ENCODE data around the gene GPR15. TPM values are rescaled to one million over a fixed set of nuclear protein-coding genes. Genes with fewer than 3 reads are reported as not detected.

The GPR15 gene
- total RNA-seq, 2 donors from 2014 or later = not detected

DNA sequence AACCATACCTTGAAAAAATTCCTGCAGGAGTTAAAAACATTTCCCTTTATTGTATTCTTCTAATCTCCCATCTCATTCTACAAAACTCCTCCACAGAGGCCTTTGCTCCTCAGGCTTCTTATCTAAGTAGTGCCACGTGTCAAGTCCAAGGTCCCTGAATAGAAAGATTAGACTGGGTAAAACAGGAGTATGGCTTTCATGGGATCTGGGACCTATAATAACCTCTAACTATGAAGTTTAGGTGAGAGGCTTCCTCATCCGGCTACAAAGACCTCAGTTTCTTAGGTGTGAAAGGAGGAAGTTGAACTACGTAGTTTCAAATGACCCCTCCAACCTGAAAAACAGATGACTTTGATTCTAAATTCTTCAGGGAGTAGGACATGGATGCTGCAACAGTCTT is 20.0 kb downstream of the GPR15 start:
- Histone ChIP-seq H3K4me1 (ENCODE audit: control insufficient read depth, insufficient read depth, low read length) (peaks cover 2% of the 10 kb centered on the region), H3K9me3 (ENCODE audit: control insufficient read depth, low read length) (no peaks in the 10 kb centered on the region), H3K4me3 (ENCODE audit: low read length) (no peak overlapping the region), H3K36me3 (ENCODE audit: control insufficient read depth, insufficient read depth, low read length) (no peaks in the 10 kb centered on the region), H3K27me3 (ENCODE audit: control insufficient read depth, insufficient read depth, low read length, poor library complexity, severe bottlenecking) (no peaks in the 10 kb centered on the region), H3K27ac (ENCODE audit: low read depth, low read length) (no peak overlapping the region), H3K9ac (ENCODE audit: extremely low read depth, low read length, poor library complexity, severe bottlenecking) (no peak overlapping the region)
- no peak overlapping the region for H3K27ac Mint-ChIP-seq
- WGBS, 2 experiments (ENCODE audit: insufficient coverage in 1 of 2, insufficient read length in 1 of 2) = 93 to 95% methylated on average over 2 to 3 of the region's 3 CpGs
- TF ChIP-seq, protein P1, sequence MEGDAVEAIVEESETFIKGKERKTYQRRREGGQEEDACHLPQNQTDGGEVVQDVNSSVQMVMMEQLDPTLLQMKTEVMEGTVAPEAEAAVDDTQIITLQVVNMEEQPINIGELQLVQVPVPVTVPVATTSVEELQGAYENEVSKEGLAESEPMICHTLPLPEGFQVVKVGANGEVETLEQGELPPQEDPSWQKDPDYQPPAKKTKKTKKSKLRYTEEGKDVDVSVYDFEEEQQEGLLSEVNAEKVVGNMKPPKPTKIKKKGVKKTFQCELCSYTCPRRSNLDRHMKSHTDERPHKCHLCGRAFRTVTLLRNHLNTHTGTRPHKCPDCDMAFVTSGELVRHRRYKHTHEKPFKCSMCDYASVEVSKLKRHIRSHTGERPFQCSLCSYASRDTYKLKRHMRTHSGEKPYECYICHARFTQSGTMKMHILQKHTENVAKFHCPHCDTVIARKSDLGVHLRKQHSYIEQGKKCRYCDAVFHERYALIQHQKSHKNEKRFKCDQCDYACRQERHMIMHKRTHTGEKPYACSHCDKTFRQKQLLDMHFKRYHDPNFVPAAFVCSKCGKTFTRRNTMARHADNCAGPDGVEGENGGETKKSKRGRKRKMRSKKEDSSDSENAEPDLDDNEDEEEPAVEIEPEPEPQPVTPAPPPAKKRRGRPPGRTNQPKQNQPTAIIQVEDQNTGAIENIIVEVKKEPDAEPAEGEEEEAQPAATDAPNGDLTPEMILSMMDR (conservative IDR thresholded peaks at IDR 0.05) = no peak
- H3K4me3 Mint-ChIP-seq = no peak overlapping the region
- H3K4me1 Mint-ChIP-seq = peaks cover 10% of the 10 kb centered on the region
- H3K9me3 Mint-ChIP-seq = no peaks in the 10 kb centered on the region
- H3K36me3 Mint-ChIP-seq (ENCODE audit: low read depth) = no peaks in the 10 kb centered on the region
- peaks cover 2% of the 10 kb centered on the region for H3K27me3 Mint-ChIP-seq (ENCODE audit: insufficient read depth)
- DNase-seq = no peak

DNA sequence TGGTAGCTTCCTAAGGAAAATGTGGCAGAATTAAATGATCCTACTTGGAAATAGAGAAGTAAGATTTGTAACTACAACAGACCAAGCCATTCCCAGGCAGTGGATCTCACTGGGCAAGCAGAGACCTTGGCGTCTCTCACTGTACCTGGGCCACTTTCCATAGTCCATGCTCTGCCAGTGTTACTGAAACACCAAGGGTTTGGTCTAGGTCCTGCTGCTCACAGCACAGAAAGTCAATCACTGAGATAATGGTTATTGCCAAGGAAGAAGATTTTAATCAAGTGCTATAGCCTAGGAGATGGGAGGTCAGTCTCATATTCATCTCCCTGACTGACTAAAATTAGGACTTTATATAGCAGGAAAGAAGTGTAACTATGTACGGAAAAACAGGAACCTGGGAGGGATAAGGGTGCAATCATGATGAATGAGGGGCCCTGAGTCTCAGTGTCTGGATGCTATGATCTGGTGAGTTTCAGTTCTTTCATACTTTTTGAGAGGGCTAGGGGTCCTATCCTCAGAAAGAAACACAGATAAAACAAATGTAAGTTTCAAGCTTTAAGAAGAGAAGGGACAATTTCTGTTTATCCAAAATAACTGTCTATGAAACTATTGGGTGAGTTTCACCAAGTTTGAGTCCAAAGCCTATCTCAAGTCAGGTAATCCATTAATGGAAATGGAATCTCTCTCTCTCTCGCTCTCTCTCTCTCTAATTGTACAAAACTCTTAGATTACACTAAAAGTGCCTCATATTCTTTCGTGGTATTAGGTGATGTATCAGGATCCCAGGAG is 20.6 kb downstream of the GPR15 start:
- Mint-ChIP-seq H3K4me1 (peaks cover 12% of the 10 kb centered on the region), H3K27me3 (ENCODE audit: insufficient read depth) (peaks cover 2% of the 10 kb centered on the region), H3K9me3 (no peaks in the 10 kb centered on the region), H3K4me3 (no peak overlapping the region), H3K27ac (no peak overlapping the region), H3K36me3 (ENCODE audit: low read depth) (no peaks in the 10 kb centered on the region)
- H3K4me1 ChIP-seq (ENCODE audit: control insufficient read depth, insufficient read depth, low read length) = peaks cover 2% of the 10 kb centered on the region
- H3K9me3 ChIP-seq (ENCODE audit: control insufficient read depth, low read length) = no peaks in the 10 kb centered on the region
- H3K27ac ChIP-seq (ENCODE audit: low read depth, low read length) = no peak overlapping the region
- 83 to 90% methylated on average over 2 to 4 of the region's 4 CpGs for WGBS, 2 experiments (ENCODE audit: insufficient coverage in 1 of 2, insufficient read length in 1 of 2)
- no peak overlapping the region for H3K4me3 ChIP-seq (ENCODE audit: low read length)
- H3K9ac ChIP-seq (ENCODE audit: extremely low read depth, low read length, poor library complexity, severe bottlenecking) = no peak overlapping the region
- no peak for DNase-seq
- TF ChIP-seq, protein P1 (conservative IDR thresholded peaks at IDR 0.05) = no peak
- H3K36me3 ChIP-seq (ENCODE audit: control insufficient read depth, insufficient read depth, low read length) = no peaks in the 10 kb centered on the region
- no peaks in the 10 kb centered on the region for H3K27me3 ChIP-seq (ENCODE audit: control insufficient read depth, insufficient read depth, low read length, poor library complexity, severe bottlenecking)

DNA sequence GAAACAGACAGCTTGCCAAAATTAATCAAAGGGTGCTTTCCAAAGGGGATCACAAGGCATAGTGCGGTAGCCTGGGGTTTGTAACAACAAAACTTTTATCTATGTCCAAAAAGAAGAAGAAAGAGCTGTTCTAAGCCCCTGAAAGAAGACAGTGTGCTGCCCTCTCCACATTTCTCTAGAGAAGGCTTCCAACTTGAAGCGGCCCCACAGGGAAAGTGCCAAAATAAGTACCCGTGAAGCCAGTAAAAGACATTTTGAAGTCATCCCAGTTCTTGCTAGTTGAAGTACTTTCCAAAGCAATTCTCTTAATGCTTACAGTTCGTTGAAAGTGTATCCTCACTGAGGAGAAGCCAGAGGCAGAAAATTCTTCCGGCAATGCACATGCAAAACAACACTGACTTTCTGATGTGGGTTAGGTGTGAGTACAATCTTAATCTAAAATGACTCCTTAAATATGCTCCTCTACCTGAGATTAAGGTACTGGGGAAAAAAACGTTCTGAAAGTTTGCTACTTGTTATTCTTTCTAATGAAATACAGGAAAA is 21.3 kb downstream of the GPR15 start:
- DNase-seq = no peak
- no peak overlapping the region for H3K4me3 Mint-ChIP-seq
- H3K36me3 ChIP-seq (ENCODE audit: control insufficient read depth, insufficient read depth, low read length) = no peaks in the 10 kb centered on the region
- WGBS, 2 experiments (ENCODE audit: insufficient coverage in 1 of 2, insufficient read length in 1 of 2) = 94 to 100% methylated on average over 2 to 5 of the region's 6 CpGs
- no peaks in the 10 kb centered on the region for H3K27me3 ChIP-seq (ENCODE audit: control insufficient read depth, insufficient read depth, low read length, poor library complexity, severe bottlenecking)
- H3K27ac Mint-ChIP-seq = no peak overlapping the region
- H3K27ac ChIP-seq (ENCODE audit: low read depth, low read length) = no peak overlapping the region
- H3K9me3 Mint-ChIP-seq = no peaks in the 10 kb centered on the region
- TF ChIP-seq, protein P1 (conservative IDR thresholded peaks at IDR 0.05) = no peak
- H3K9ac ChIP-seq (ENCODE audit: extremely low read depth, low read length, poor library complexity, severe bottlenecking) = no peak overlapping the region
- H3K9me3 ChIP-seq (ENCODE audit: control insufficient read depth, low read length) = no peaks in the 10 kb centered on the region
- H3K4me1 Mint-ChIP-seq = peaks cover 13% of the 10 kb centered on the region
- no peaks in the 10 kb centered on the region for H3K36me3 Mint-ChIP-seq (ENCODE audit: low read depth)
- H3K4me3 ChIP-seq (ENCODE audit: low read length) = no peak overlapping the region
- peaks cover 2% of the 10 kb centered on the region for H3K4me1 ChIP-seq (ENCODE audit: control insufficient read depth, insufficient read depth, low read length)
- H3K27me3 Mint-ChIP-seq (ENCODE audit: insufficient read depth) = peaks cover 2% of the 10 kb centered on the region
